Breast epithelium (tissue), 3 donors: Measurements from ENCODE around the gene MNT.

ENCODE experiments used
- POLR2A ChIP-seq: fragments of 450-650 bp; IDR thresholded peaks from one replicate; pipeline ENCODE4 v1.6.1; 2016; ENCODE audit warnings: antibody characterized with exemption, mild to moderate bottlenecking, moderate library complexity
- TF ChIP-seq, protein P1 (sequence below), 3 donors: fragments of 450-650 bp; IDR thresholded peaks; one replicate each; pipeline ENCODE4 v1.5.1; 2016 to 2017; ENCODE audit warnings: antibody characterized with exemption in 3 of 3, mild to moderate bottlenecking in 3 of 3, moderate library complexity in 3 of 3

DNA sequence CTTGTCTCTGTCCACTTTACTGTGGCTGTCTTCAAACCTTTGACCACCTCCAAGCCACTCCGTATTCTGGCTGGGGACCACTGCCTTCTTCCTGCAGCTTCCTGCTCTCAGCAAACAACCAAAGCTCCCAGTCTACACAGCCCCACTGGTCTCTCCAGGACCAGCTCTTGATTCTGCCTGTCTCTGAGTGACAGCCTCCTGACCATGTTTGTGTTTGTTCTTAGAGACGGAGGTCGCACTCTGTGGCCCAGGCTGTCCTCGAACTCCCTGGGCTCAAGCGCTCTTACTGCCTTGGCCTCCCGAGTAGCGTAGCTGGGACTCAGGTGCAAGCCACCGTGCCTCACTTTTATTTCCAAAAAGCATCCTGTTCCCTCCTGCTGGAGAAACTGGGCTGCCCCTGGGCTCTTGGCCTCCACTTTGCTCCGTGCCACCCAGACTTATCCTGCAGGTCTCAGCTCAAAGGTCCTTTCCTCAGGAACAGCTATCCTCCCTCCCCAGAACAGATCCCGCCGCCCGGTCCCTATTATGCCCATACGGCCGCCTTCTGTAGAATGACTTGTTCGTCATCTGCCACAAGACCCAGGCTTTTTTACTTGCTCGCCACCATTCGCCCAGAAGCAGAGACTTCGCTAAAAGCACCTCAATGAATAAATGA is 9.1 kb downstream of the MNT start:
- TF ChIP-seq, protein P1, sequence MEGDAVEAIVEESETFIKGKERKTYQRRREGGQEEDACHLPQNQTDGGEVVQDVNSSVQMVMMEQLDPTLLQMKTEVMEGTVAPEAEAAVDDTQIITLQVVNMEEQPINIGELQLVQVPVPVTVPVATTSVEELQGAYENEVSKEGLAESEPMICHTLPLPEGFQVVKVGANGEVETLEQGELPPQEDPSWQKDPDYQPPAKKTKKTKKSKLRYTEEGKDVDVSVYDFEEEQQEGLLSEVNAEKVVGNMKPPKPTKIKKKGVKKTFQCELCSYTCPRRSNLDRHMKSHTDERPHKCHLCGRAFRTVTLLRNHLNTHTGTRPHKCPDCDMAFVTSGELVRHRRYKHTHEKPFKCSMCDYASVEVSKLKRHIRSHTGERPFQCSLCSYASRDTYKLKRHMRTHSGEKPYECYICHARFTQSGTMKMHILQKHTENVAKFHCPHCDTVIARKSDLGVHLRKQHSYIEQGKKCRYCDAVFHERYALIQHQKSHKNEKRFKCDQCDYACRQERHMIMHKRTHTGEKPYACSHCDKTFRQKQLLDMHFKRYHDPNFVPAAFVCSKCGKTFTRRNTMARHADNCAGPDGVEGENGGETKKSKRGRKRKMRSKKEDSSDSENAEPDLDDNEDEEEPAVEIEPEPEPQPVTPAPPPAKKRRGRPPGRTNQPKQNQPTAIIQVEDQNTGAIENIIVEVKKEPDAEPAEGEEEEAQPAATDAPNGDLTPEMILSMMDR (IDR thresholded peaks at IDR 0.05), result no peak
- TF ChIP-seq POLR2A, result no peak
